Hematopoietic multipotent progenitor cell treated with erythropoietin and hydrocortisone succinate and interleukin-3 and kit ligand, for 4 days (in vitro differentiated cells): Measurements from ENCODE around the gene PDGFD.
"Not testable (repeated sequence)": the region's sequence is repeated elsewhere in the genome, so short reads cannot be mapped to it uniquely, and the experiment has no call there.

ENCODE experiments used
- DNase-seq: peaks from one replicate; pipeline ENCODE4 v3.0.0-alpha.2; 2015

The PDGFD gene

DNA sequence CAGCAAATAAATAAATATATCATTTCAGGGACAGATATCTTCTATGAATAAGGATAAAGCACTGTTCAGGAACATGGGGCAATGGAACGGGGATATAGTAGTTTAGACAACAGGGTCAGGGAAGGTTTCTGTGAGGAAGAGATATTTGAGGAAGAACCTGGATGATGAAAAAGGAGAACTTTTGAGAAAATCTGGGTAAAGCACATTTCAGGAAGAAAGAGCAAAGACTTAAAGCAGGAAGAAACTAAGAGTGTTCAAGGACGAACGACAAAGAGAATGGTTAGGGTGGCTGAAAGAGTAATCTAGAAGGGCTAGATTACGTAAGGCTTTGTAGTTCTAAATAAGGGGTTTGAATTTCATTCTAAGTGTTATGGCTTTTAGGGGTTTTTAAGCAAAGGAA is 114.8 kb downstream of the PDGFD start:
- no peak for DNase-seq

GRCh38 chr11:104046858-104047257 is 117.1 kb downstream of the PDGFD start:
- DNase-seq: not testable (repeated sequence)

DNA sequence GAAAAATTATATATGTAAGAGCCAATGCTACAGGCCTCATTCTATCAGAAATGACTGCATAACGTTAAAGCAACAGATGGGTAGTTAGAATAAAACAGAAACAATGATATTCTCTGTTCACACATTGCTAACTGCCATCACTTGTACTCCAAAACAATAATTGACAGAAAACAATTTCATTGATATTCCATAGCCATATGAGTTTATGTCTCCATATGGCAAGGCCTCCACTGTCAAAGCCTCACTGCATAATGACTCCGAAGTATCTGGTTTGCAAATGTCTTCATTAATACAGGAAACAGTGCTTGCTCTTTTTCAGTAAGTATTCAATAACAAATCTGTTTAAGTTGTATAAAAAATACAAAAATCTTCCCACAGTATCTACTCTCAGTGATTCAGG is 117.6 kb downstream of the PDGFD start:
- no peak for DNase-seq

DNA sequence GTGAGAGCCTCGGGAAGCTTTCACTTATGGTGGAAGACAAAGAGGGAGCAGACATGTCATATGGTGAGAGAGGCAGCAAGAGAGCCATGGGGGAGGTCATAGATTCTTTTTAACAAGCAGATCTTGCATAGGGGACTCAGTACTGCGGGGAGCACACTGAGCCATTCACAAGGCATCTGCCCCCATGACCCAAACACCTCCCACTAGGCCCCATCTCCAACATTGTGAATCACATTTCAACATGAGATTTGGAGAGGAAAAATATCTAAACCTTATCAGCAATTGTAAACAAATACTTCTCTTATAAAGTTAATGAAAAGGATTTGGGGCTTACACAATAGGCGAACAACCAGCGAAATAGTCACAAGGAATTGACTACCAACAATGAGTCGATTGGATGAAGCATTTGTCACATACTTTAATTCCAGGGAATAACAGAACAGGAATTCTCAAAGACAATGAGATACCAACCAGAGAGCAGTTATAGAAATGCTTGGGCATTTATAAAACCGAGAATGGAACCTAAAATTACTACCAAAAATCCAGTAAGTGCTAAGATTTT is 120.2 kb downstream of the PDGFD start:
- DNase-seq: no peak

- no peak for DNase-seq
These were observed 120.8 kb downstream of the PDGFD start for GRCh38 chr11:104043142-104043541.

- no peak for DNase-seq
These were observed 122.2 kb downstream of the PDGFD start for GRCh38 chr11:104041792-104042191.

GRCh38 chr11:104036995-104037394 is 127.0 kb downstream of the PDGFD start:
- DNase-seq: no peak

- no peak for DNase-seq
These were observed 127.4 kb downstream of the PDGFD start, which contains the start of gene DDI1 for GRCh38 chr11:104036588-104036987. Gene DDI1 (plus strand): TSS chr11:104036640. CDS start chr11:104036823, 183 bp downstream.

DNA sequence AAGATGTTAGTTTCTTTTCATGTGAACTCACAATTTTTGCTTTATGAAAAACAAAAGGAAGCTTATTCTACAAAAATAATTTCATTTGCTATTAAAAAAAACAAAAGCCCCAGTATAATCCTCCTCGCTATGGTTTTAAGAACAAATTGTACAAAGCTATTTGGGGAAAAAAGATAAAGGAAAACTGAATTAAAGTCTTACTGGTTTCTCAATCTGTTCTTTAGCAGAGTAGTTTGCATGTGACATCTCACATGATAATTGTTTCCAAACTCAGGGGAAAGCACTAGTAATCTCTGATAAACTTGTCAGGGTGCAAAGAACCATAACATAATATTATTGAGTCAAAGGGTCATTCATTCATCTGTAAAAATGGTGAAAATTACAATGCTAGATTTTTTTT is 130.4 kb downstream of the PDGFD start:
- DNase-seq: no peak

DNA sequence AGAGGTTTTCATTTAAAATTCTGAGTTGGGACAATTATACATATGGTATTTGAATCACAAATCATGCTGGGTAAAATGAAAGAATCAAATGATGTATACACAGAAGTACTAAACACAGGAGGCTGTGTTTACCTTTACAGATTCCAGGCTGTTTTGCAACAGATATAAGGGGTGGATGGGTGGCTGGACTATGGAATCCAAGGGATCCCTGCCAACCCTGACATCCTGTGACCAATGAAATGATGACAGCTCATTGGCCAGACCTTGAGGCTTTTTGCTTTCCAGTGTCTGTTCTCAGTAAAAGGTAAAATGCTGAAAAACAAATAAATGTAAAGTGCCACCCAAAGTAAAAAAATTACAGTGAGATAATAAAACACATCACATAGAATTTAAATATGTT is 130.8 kb downstream of the PDGFD start:
- DNase-seq: no peak

GRCh38 chr11:104028476-104029263 is 135.3 kb downstream of the PDGFD start:
- DNase-seq: no peak

DNA sequence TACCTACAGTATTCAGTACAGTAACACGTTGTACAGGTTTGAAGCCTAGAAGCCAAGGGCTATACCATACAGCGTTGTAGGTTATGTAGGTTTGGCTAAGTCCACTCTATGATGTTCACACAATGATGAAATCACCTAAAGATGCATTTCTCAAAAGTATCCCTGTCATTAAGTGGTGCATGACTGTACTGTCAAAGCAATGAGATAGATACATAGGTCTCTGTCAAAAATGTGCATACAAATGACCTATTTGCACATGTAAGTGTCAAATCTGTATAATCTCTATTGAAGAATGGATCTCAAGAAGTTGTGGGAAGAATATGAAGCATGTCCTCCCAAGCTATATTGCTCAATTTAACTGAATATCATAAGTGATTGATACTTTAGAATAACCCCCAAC is 139.4 kb downstream of the PDGFD start:
- no peak for DNase-seq

DNA sequence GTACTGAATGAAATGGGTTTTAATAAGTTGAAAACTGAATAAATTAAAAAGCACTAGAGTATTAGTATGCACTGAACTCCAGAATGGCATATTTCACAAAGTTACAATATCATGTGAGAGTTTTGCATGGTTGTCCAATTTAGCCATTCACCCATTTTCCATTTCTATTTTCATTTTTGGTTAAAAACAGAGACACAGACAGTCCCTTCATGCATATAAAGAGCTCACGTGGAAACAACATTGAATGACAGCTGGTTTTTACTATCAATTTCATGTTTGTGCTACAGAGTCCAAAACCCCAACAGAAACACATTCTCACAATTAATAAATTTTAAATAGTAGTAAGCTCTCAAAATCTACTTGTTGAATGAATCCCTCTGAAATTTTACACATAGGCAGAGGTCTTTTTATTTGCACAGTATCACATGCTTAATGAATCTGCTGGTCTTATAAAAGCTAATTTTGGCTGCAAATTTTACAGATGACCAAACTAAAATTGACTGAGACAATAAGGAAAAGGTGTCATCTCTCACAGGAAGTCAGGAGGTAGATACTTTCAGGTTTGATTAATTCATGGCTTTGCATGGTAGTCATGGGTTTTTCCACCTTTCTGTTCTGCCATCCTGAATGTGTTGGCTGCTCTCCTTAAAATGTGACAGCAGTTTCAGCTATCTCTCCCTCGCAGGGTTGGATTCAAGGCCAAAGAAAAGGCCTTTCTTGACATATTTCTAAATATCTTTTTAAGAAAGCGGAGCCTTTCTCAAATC is 148.1 kb downstream of the PDGFD start:
- DNase-seq: no peak

GRCh38 chr11:104011044-104011443 is 152.9 kb downstream of the PDGFD start:
- no peak for DNase-seq

DNA sequence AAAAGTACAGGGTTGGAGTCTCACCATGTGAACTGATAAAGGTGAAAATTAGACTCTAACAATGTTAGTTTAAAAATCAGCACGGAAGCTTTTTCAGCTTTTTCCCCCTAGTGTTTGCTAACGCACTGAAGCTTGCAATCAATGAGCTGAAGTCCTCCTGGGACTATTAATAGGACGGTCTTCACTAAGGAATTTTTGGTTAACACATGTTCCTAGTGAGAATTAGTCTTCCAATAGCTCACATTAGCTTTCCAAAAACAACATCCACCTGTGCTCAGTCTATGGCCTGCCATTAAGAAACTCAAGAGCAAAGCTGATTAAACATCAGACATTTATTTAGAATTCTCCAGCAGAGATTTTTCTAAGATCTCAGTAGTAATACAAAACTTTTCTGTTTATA is 154.2 kb downstream of the PDGFD start:
- DNase-seq: no peak

DNA sequence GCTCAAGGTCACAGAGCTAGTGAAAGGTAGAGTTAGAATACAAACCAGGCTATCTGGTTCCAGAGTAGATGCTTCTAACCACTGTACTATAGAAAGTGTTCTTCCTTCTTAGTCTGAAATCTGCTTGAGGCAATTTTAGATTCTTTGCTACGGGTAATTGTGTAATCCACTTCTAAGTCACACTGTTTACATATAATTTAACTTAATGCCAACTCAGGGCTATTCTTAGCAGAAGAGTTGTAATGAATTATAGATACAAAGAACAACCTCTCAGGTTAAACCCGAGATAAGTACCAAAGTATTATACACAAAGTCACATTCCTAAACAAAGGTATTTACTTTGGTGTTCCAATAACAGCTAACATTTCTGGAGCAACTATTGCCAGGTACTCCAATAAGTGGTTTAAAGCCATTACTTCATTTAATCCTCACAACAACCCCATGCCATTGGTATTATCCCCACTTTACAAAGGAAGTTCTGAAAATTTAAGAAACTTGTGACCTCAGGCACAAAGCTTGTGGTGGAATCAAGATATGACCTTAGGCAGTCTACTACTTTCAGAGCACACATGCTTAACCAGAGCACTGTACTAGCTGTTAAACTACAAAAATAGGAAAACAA is 158.6 kb downstream of the PDGFD start:
- DNase-seq: no peak

DNA sequence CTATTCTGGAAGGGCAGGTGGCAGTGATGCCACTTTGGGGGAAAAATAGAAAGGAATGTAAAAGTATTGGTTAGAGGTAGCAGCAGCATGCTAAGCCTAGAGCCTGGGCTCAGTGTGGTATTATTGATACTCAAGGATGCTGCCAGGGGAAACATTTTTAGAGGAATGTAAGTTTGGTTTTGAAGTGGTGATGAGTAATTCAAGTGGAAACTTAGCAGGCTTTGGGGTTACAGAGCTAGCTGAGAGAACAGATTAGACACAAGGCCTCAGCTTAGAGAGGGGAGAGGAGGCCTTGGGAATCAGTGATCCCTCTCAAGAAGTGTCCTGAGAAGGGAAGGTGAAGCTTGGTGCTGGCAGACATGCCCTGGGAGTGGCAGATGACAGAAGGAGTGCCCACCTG is 160.5 kb downstream of the PDGFD start:
- DNase-seq: no peak

DNA sequence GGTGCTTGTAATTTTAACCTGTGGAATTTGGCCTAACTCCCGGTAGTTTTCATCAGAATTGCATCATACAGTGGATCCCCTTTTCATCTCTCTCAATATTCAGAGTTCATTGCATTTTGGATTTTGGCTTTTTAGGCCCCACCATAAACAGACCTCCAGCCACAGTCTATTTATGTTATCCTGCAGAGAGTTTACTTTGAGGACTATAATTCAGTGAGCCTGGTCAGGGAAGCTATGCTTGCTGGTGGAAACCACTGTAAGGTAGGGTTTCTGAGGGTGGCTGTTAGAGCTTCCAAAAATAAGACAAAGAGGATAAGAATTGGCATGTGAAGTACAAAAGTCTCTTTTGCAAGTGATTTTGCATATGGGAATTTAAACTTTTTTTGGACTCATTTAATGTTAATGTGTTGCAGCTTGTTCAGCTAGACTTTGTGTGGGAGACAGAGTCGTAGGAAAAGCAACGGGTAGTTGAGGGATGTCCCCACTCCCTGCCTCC is 162.3 kb downstream of the PDGFD start:
- DNase-seq: no peak

DNA sequence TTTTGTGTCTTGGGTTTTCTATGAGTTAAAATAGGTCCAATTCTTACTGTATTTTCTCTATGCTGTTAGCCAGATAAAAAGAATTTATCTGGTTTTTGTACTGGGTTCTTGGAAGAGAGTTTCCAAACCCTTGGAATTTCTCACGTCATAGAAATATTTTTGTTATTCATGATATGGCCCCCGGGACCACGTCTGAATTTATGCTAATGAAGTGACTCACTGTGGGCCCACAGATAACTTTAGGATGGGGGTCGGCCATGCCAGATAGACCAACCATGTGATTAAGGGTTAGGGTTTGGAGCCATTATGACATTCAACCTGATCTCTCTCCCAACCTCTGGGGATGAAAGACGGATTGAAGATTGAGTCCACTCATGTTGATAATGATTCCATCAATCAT is 163.1 kb downstream of the PDGFD start:
- DNase-seq: no peak

GRCh38 chr11:103998826-103999508 is 165.0 kb downstream of the PDGFD start:
- no peak for DNase-seq

DNA sequence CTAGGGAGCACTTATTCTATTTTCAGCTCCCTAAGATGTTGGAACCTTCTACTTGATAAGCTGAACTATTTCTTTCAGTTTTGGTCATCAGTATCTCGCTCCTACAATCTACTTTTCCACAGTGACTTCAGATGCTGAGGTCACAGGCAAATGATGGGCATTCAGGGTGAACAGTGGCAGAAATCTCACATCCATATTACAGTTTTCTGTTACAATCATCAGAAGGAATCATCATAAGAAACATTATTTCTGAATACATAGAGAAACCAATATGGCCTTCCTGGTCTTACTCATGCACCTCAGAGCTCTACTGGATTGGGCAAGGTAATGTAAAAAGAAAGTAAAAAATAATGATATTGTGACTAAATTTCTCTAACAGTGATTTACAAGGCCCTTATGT is 166.9 kb downstream of the PDGFD start:
- no peak for DNase-seq

DNA sequence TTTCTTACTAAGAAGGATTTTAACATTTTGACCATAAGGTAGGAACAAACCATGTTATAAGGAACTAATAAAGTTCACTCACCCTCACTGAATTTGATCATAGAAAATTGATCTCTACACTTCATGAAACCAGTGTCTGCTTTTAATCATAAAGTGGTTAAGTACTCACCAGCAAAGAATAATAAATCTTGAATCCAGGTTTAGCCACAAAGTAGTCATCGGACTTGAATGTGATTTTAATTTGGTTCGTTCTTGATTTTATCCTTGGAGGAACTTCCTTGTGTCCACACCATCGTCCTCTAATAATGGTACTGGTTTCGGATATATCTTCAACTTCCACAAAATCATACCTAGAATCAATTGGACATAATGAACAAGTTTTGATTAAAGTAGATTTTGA is 168.1 kb downstream of the PDGFD start:
- DNase-seq: no peak

DNA sequence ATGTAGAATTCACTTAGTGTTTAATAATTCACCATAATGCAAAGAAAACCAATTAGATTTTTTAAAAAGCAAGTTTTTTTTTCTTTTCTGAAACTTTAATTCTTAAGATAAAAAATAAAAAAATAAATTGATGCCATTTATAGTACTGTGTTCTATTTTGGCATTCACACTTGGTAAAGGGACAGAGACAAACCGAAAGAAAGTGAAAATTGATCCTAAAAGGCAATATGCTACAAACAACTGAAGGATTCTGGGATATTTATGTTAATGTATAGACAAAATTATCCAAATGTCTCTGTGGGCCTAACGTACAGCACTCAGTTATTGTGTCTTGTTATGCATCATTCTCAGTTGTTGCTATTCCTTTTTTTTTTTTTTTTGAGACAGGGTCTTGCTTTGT is 169.4 kb downstream of the PDGFD start:
- no peak for DNase-seq
